M059J (cell line): ENCODE results near the gene RNF166. TPM values are rescaled to one million over a fixed set of nuclear protein-coding genes. Genes with fewer than 3 reads are reported as not detected.

ENCODE experiments used
- DNase-seq: peaks from one replicate; pipeline ENCODE4 v3.0.0-alpha.2; 2012; ENCODE audit warnings: low read depth
- total RNA-seq: library from RNA; depleted of rRNA; stranded (reverse); fragments of >200 nt; shearing (Covaris generic); gene quantifications from 2 replicates; pipeline ENCODE4 v1.2.3, GENCODE V29; 2014

Gene RNF166
- total RNA-seq, 1 experiment from 2014 or later = 26.5 TPM

DNA sequence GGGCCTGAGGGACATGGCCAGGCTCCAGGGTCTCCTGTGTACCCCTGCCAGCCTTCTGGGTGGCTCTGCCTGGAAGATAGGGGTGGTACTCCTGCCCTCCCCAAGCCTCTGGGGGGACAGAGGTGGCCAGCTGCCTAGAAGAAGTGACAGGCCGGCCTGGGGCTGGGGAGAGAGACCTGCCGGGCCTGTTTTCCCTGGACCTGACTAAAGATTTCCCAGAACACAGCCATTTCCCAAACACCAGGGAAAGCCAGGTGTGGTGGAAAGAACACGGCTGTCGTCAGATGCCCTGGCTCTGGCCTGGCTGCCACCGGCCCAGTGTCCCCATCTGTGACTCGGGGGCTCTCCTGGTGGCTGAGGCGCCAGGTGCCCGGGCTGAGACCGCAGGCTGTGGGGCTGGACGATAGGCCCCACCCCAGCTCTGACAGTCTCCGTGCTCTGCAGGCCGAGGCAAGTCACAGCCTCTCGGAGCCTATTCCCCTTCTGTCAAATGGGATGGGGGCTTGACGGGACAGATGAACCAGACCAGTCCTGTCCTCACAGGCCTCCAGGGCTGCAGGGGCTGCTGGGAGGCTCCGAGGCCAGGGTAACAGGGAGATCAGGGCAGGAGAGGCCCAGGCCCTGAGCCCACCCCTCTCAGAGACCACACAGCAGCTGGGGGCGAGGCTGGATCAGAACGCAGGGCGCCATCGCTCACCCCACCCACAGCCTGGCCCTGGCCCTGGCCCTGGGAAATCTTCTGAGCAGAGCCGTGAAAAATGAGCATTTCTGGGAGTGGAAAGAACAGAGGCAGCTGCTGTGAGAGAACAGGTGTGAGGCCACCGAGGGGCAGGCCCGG is 33.1 kb upstream of the RNF166 start:
- DNase-seq = no peak

DNA sequence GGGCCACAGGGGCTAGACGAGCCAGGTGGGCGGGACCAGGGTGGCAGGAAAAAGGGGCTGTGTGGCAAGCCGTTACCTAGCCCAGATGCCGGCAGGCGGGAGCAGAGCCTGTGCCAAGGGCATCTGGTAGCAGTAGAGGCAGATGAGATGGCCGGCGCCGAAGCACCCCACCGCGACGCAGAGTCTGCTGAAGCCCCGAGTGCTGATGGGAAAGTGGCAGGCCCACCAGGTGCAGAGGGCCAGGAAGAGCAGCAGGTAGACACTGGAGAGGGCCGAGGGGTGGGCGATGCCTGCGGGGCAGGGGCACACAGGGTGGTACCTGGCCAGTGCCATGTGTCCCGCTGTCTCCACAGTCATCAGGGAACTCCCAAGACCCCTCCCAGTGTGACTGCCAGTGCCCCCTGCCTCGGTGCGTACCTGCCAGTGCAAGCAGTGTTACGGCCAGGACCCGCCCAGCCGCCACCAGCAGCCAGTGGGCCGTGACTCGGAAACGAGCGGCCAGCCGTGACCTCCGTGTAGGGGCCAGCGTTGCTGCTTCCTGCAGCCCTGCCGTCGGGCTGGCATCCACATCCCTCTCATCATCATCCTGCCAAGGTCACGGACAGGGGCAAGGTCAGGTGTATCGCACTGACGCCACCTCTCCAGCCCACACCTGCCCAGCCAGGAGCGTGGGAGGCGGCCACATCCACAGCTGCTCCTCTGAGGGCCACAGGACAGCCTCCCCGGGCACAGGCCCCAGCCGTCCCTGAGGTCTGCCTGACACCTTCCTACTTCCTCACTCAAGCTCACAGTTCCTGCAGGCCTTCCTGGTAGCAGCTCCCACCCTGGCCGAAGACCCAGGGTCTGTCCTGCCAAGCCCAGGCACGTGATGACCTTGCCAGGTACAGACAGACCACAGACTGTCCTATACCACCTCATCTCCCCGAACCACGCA is 32.2 kb upstream of the RNF166 start:
- DNase-seq = no peak

DNA sequence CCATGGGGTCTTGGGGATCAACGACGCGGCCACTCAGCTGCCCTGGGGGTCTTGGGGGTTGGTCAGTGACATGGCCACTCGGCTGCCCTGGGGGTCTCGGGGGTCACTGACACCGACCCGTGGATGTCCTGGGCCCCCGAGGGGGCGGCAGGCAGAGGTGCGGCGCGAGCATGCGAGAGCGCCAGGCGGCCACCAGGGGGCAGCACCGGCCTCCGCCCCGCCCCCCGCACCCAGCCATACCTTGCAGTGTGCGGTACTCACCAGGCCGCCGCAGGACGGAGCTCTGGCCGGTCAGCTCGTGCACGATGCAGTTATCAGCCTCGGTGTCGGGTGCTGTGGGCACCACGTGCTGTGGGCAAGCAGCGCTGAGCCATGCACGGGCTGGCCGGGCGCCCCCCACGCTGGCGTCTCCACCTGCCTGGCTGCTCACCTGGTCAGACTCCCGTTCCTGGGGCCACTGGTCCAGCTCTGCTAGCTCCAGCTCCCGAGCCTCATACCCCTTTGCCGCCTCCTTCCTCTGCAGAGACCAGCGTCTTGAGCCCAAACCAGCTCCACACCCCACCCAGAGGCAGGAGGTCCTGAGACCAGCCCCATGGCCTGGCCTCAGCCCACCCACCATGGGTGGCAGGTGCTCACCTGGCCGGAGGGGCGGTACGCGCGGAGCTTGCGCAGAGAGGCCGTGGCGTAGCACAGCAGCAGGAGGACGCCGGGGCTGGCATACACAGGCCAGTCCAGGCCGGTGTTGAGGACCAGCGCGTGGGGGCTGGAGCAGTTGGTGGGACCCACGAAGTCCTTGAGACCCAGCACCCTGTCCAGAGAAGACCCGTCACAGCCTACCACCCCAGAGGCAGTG is 31.3 kb upstream of the RNF166 start:
- peak; percentile 47 for DNase-seq

DNA sequence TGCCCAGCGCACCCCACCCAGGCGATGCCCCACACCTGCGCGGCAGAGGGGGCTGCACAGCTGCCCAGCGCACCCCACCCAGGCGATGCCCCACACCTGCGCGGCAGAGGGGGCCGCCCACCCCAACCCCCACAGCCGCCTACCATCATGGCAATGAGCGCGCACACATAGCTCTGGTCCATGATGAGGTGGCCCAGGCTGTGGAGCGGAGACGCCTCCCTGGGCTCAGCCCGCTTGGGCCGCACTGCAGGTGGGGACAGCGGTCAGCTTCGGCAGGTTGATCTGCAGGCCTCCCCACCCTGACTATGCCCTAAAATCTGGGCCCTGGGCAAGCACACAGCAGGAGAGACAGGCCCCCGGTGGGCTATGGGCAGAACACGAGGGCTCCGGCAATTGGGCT is 30.3 kb upstream of the RNF166 start:
- no peak for DNase-seq

DNA sequence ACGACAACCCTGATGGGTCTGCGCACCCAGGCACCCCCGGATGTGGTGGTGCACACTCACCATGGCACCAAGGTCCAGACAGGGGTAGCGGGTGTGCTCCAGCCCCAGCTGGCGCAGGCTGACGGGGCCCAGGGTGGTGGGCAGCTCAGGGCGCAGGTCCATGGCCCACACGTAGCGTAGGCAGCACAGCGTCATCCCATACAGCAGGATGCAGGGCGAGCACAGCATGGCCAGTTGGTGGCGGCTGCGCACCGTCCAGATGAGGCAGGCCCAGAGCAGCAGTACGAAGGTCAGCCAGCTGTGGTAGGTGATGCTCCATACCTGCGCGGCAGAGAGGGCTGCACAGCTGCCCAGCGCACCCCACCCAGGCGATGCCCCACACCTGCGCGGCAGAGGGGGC is 29.9 kb upstream of the RNF166 start:
- no peak for DNase-seq

DNA sequence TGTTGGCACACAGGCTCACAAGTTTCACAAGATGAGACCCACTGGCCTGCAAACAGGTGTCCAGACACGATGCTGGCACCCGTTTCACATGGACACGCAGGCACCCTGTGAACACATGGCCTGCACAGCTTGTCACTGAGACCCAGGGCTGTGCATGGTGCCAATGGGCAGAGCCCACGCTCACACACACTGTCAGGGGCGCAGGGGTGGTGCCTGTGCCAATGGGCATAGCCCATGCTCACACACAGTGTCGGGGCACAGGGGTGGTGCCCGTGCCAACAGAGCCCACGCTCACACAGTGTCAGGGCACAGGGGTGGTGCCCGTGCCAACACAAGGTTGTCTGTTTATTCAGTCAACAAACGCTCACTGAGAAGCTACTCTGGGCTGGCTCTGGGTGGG is 29.4 kb upstream of the RNF166 start:
- DNase-seq = no peak

DNA sequence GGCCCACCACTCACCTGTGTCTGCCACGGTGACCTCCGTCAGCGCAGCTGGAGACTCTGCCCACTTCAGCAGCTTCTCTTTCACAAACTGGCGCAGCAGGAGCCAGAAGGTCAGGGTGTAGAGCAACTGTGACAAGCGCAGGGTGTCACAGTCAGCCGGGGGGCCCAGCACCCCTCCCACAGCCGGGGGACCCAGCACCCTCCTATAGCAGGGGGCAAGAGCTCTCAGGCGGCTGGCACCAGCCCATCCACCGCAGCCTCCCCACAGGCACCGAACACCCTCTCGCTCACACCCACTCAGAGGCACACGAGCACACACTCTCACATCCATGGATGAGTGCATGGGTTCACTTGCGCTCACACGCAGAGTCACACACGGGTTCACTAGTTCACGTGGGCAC is 28.9 kb upstream of the RNF166 start:
- no peak for DNase-seq

DNA sequence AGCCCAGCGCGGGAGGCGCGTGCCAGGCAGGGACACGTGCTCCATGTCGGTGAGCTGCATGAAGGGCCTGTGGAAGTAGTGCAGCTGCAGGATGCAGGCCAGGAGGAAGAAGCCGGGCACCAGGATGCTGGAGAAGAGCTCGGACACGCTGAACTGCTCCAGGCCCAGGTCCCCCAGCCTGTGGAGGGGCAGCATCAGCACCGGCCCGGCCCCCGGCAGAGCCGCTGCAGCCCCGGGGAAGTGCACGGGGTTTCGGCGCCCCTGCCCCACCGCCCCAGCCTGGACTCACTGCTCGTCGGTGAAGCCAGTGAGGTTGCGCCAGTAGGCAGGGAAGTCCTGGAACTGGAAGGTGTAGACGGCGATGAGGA is 28.1 kb upstream of the RNF166 start:
- no peak for DNase-seq

DNA sequence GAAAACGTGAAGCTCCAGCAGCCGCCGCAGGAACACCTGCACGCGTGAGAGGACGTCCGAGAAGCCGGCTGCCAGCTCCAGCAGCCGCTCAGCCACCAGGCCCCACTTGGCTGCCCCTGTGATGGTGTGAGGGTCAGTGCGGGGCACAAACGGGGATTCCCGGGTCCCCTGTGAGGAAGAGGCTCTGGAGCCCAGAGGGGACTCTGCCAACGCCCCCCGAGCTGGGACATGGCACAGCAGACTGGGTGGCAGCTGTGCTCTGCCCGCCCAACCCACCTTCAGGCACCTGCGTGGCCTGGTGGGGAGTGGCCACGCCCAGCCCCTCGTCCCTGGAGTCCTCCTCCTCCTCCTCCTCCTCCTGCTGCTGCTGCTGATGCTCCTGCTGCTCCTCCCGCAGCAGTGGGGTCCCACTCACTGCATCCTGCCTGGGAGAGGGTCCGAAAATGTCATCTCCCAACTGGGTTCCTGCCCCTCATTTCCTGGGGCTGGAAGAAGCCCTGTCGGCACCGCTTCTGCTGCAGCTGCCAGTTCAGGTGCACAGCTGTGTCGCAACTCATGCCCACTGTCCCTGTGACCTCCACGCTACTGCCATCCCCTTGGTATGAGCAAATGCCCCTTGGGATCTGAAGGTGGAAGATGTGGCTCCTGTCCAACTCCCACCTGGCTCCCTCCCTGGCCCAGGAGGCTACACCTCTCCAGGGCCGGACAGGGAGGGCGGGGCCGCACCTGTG is 27.6 kb upstream of the RNF166 start:
- no peak for DNase-seq

DNA sequence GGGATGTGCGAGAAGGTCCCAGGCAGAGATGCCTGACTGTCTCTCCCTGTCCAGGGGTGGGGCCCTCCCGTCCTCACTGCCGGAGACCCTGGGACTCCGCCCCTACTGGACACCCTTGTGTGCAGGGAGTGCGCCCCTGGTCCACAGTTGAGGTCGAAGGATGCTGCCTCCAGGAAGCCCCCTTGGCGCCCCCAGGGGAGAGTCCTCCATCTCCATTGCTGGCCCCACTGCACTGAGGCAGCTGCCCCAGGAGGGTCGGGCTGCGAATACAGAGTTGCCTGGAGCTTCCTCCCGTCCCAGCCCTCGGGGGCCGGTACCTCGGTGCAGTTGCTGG is 26.7 kb upstream of the RNF166 start:
- DNase-seq = no peak

DNA sequence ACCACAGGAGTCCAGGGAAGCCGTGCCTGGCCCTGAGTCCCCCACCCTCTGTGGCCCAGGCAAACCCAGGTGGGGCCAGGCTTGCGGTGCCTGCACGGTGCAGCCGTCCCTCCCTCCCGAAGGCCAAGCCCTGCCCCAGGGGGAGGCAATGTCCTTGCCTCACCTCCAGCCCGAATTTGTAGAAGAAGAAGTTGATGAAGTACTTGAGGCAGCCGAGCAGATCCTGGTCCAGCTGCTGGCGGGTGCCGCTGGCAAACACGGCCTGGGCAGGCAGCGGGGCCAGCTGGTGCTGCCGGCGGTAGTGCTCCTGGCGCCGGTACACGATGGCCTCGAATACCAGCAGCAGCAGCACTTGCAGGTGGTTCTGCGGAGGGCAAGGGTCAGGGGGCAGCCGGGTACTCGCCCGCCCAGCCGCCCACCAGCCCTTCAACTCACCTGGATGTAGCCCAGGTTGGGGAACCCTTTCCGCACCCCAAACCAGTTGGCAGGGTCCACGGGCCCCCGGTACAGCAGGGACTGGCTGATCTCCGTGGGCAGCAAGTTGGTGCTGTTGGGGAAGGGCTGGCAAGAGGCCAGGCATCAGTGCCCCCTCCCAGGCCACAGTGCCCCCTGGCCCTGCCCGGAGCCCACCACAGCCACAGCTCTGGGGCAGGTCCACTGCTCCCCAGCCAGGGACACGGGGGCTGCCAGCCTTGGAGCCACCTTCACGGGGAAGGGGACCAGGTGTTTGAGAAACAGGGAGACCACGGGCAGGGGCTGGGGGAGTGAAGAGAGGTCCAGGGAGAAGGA is 26.2 kb upstream of the RNF166 start:
- DNase-seq = peak; percentile 51

DNA sequence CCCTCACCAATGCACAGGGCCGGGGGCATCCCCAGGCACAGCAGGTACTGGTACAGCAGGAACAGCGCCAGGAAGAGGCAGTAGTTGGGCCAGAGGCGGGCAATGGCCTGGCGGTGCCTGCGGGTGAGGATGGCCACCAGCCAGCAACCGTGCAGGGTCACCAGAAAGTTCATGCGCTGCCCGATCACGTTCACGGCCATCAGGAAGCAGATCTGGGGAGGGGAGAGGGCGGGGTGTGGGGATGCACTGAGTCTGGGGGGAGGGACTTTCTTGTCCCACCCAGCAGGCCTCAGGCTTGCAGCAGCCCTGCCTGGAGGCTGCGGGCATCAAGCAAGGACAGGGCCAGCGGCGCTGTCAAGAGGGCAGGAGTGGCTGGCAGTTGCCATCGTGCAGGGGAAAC is 25.5 kb upstream of the RNF166 start:
- DNase-seq = peak; percentile 18

DNA sequence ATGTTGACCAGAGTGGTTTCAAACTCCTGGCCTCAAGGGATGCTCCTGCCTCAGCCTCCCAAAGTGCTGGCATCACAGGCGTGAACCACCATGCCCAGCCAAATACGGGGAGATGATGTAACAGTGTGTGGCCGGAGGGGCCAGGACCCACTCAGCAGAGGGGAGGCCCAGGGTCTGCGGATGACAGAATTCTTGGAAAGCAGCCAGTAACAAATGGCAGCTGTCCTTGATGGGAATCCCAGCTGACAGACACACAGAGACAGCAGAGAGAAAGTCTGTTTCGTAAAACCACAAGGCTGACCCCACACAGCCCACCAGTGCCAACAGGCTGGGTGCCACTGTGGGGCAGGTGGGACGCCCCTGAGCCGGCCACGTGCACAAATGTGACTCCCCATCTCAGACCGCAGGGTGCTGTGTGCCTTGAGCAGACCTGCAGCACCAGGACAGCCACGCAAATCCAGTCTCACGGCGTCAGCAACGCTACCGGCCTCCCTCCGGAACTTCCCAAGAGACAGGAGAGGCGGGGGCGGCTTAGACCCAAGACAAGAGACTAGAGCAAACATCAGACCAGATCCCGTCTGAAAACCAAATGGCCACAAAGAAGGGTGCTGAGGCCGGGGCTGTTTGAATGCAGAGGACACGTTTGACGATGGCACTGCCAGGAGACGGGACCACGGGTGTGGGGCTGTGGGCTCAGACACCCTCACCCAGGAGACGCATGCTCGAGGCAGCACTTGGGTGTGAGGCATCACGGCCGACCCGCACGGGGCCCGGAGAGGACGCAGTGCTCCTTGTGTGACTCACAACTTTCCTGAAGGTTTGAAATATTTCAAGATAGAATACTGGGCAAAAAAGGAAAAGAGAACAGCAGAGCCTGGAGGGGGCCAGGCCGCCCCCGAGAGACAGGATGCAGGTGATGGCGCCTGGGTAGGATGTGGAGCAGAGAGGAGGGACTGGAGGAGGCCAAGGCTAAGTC is 24.7 kb upstream of the RNF166 start:
- no peak for DNase-seq

DNA sequence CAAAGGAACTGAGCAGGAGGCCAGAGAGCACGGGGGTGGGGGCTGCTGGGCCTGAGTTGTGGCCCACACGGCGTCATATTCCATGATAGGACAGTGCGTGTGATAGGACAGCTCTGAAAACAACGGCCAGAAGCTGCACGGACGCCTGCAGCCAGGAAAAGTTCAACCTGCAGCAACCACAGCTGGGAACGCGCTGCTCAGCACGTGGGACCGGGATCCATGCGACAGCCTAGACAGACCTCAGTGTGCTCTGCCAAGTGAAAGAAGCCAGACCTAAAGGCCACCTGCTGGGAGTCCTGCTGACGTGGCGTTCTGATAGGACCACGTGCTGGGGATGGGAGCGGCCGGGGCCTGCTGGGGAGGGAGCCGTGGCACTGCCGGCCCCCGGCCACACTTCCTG is 21.7 kb upstream of the RNF166 start:
- DNase-seq = no peak

DNA sequence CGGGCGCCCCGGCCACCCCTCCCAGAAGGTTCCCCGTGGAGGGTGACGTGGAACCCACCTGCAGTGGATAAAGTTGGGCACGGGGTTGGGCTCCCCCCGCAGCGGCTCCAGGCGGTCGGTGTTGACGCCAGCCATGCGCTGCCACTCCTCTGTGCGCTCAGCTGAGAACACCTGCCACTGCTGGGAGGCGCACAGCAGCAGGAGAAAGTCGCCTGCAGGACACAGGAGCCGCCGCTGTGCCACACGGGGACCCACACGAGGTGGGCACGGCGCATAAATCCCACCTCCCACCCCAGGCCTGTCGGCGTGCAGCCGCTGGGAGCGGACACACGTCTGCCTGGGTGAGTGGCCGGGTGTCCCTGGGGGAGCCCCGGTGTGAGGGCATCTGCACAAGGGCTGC is 20.8 kb upstream of the RNF166 start:
- DNase-seq = no peak

DNA sequence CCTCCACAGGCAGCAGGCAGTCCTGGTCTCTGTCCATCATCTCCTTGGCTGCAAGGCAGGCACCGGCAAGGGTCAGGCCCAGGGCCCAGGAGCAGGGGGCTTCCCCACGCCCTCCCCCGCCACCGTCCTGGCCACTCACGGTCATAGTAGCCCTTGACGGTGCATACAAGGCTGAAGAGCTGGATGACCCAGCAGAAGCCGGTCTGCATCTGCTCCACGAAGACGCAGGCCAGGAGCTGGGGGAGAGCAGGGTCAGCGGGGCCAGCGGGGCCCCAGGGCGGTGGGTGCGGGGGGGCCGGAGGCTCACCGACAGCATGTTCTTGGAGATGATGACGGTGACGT is 20.2 kb upstream of the RNF166 start:
- DNase-seq = no peak

DNA sequence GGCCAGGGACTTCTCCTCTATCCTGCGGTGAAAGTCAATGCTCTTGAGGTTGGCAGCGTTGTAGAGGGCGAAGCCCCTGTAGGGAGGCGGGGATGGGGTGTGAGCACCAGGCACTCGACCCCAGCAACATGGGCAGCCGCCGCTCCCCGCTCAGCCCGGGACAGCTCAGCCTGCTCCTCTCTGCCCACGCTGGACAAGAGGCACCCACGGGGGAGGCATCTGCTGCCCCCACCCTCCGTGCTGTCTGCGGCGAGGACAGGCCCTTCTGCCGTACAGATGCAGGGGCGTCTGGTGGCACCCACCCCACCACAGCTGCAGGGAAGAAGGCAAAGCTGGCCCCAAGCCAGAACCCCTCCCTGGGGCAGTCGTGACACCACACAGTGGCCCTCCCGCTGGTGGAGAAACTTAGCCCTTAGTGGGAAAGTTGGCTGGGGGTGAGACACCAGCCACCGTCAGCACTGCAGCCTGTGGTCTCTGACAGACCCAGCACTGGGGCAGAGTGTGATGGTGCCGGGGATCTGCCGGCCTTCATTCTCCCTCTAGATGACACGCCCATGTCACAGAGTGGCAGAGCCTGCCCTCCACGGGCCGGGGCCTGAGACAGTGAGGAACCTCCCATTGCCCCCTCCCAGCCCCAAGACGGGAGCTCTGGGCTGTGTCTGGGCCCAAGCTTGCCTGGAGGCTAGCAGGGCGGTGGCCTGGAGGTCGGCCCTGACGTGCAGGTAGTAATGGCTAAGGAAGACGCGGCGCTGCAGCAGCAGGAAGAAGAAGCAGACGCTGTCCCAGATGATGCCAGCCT is 19.6 kb upstream of the RNF166 start:
- no peak for DNase-seq

DNA sequence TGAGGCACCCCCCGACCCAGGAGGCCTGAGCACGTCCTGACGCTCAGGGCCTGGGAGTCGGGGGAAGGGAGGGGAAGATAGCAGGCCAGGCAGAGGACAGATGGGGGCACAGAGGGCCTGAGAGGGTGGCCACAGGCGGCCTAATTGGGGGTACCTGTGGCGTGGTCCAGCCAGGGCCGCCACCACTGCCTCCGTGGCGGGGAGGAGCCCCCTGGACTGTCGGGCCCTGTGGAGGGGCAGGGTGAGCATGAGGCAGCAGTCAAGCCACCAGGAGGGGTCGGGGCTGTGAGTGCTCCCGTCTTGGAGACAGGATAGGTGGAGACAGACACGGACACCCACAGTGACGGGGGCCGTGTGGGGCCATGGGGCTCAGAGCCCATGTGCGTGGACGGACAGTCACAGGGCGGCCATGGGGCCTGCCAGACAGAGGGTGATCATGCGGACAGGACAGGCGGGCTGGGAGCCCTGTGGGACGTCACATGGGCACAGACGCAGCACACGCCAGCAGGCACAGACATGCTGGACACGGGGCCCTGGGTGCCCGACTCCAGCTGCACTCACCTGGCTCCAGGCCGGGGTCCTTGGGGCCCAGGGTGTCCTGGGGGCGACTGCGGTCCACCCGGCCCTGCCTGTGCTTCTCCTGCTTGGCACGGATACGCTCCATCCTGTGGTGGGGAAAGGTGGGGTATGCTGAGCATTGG is 18.8 kb upstream of the RNF166 start:
- no peak for DNase-seq
